KMS-11 (cell line): ENCODE measurements around the gene STPG1.
A peak's percentile ranks its signal among the peaks of the same experiment; 100 is the strongest.

Experiments used
- H2AFZ ChIP-seq: fragments of 200-600 bp; sonication (generic); 2 replicates; pipeline ENCODE4 v1.6.1; 2016; ENCODE audit warnings: antibody characterized with exemption, mixed run types, low read depth
- H3K27ac ChIP-seq: fragments of 200-600 bp; sonication (generic); 2 replicates; pipeline ENCODE4 v1.6.1; 2016; ENCODE audit warnings: mild to moderate bottlenecking, mixed run types
- H3K27me3 ChIP-seq: fragments of 200-600 bp; sonication (generic); 2 replicates; pipeline ENCODE4 v1.6.1; 2017; ENCODE audit warnings: mild to moderate bottlenecking, low read depth, mixed run types, moderate library complexity; ENCODE audit not compliant: insufficient read depth
- H3K36me3 ChIP-seq: fragments of 200-600 bp; sonication (generic); 2 replicates; pipeline ENCODE4 v1.6.1; 2017; ENCODE audit warnings: mild to moderate bottlenecking, mixed run types; ENCODE audit not compliant: insufficient read depth
- H3K4me1 ChIP-seq: fragments of 200-600 bp; sonication (generic); 2 replicates; pipeline ENCODE4 v1.6.1; 2016; ENCODE audit warnings: mild to moderate bottlenecking, low read depth, mixed run types; ENCODE audit not compliant: poor library complexity, severe bottlenecking
- H3K4me2 ChIP-seq: fragments of 200-600 bp; sonication (generic); 2 replicates; pipeline ENCODE4 v1.7.0; 2016; ENCODE audit warnings: mild to moderate bottlenecking, mixed run types
- H3K4me3 ChIP-seq: fragments of 200-600 bp; sonication (generic); IDR thresholded peaks from 2 replicates; pipeline ENCODE4 v1.6.1; 2017; ENCODE audit warnings: low read depth, low read length, mixed read lengths; ENCODE audit not compliant: insufficient read depth
- H3K79me2 ChIP-seq: fragments of 200-600 bp; sonication (generic); 2 replicates; pipeline ENCODE4 v1.6.1; 2016; ENCODE audit warnings: low read depth, mixed run types; ENCODE audit not compliant: insufficient read depth
- H3K9ac ChIP-seq: fragments of 200-600 bp; sonication (generic); 2 replicates; pipeline ENCODE4 v1.6.1; 2016; ENCODE audit warnings: mild to moderate bottlenecking, mixed run types
- H4K20me1 ChIP-seq: fragments of 200-600 bp; sonication (generic); 2 replicates; pipeline ENCODE4 v1.6.1; 2016; ENCODE audit warnings: mild to moderate bottlenecking, mixed run types; ENCODE audit not compliant: insufficient read depth
- TF ChIP-seq, protein P1 (sequence below): fragments of 200-600 bp; sonication (generic); conservative IDR thresholded peaks from 2 replicates; pipeline ENCODE4 v1.6.1; 2017; ENCODE audit warnings: low read depth, mild to moderate bottlenecking, antibody characterized with exemption, low read length, moderate library complexity, mixed read lengths

The STPG1 gene

DNA sequence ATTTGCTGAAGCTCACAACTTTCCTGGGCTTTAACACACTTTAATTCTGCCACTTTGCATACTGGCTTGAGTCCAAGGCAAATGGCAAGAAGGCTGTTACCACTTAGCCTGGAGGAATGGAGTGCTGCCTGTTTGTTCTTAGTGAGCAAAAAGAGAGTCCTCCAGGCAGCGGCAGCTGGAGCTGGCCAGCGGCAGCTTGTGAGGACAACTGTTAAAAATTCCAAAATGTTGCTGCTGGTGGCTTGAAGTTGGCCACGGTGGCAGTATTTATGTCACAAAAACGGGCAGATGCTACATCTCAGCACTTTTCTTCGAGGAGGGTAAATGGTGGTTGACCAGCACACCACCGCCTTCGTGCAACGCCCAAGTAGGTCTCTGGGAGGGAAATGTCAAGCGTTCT is 27.3 kb downstream of the STPG1 start:
- Histone ChIP-seq H3K4me3 (no peak overlapping the region), H3K27me3 (no peaks in the 10 kb centered on the region), H3K36me3 (no peaks in the 10 kb centered on the region), H4K20me1 (no peaks in the 10 kb centered on the region), H3K9ac (no peak overlapping the region; the same call in 1 of the 2 replicates), H3K27ac (peak overlapping the region; percentile 69; the same call in 1 of the 2 replicates), H3K4me2 (peak overlapping the region; percentile 93), H2AFZ (no peak overlapping the region), H3K79me2 (no peaks in the 10 kb centered on the region), H3K4me1 (peaks cover 79% of the 10 kb centered on the region)
- TF ChIP-seq, protein P1, sequence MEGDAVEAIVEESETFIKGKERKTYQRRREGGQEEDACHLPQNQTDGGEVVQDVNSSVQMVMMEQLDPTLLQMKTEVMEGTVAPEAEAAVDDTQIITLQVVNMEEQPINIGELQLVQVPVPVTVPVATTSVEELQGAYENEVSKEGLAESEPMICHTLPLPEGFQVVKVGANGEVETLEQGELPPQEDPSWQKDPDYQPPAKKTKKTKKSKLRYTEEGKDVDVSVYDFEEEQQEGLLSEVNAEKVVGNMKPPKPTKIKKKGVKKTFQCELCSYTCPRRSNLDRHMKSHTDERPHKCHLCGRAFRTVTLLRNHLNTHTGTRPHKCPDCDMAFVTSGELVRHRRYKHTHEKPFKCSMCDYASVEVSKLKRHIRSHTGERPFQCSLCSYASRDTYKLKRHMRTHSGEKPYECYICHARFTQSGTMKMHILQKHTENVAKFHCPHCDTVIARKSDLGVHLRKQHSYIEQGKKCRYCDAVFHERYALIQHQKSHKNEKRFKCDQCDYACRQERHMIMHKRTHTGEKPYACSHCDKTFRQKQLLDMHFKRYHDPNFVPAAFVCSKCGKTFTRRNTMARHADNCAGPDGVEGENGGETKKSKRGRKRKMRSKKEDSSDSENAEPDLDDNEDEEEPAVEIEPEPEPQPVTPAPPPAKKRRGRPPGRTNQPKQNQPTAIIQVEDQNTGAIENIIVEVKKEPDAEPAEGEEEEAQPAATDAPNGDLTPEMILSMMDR = no peak

DNA sequence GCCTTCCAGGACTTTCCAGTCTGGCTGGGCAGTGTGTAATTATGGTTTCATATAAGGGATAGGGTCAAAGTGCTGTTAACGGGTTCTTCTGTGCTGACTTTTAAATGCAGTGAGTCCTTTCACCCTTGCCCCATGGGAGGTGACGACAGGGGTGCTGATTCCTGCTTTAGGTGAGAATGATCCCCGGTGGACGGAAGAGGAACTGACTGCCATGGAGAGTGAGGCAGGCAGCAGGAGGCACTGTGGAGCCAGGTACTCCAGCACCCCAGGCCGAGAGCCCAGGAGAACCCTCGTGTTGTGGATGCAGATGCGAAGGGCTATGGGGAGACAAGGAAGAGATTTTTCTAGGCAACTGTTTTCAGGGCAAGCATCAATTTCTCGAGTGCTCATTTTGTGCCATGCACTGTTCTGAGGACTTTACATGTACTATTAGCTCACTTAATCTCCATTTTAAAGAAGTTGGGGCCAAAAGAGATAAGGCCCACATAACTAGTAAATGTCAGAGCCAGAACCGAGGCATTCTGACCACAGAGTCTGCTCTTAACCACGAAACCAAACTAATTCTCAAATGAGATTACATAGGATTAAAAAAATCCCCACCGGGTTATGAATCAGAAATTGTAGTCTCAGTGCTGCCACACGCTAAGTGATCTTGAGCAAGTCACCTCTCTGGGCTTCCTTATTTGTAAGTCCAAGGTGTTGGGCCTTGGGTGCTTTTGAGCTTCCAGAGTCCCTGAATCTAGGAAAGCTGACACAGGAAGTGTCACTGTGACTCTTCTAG is 28.2 kb downstream of the STPG1 start:
- Histone ChIP-seq H2AFZ (no peak overlapping the region), H3K4me1 (peaks cover 70% of the 10 kb centered on the region), H3K4me2 (peak overlapping the region; percentile 93), H3K27me3 (no peaks in the 10 kb centered on the region), H3K9ac (peak overlapping the region; percentile 13; the same call in 1 of the 2 replicates), H3K27ac (peak overlapping the region; percentile 69), H4K20me1 (no peaks in the 10 kb centered on the region), H3K79me2 (no peaks in the 10 kb centered on the region), H3K4me3 (no peak overlapping the region), H3K36me3 (no peaks in the 10 kb centered on the region)
- TF ChIP-seq, protein P1 = peak; percentile 73

DNA sequence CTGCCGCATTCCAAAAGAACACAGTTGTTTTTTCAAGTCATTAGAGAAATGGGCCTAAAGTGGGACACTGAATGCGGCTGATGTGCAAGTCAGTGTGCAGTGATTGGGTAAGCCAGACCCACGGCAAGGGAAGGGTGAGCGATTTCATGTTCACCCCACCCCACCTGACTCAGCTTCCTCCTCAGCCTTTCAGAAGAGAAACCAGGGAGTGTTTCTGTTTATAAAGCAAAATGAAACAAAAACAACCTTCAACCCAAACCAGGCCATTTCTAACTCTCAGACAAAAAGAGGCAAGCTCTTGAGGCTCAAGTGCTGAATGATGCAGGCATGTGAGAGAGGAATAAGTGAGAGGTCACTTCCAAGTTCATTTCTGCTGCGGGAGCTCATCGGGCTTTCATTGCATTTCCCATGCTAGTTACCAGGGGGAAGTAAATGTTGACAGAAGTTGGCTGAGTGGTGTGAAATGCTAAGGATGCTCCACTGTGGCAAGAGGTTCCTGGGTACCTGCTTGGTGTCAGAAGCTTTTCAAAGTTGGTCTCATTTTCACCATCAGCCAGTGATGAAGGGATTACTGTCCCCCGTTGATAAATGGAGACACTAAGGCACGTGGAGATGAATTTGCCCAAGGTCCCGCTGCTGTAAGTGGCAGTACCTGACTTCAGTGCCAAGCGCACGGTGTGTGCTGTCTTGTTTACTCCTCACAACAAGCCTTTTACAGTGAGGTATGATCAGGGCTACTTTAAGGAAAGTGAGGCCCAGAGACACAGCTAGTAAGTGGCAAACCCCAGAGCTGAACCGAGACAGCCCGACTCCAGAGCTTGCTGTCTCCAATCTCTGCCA is 29.1 kb downstream of the STPG1 start:
- no peak overlapping the region for H3K4me3 ChIP-seq
- no peaks in the 10 kb centered on the region for H3K36me3 ChIP-seq
- TF ChIP-seq, protein P1 = no peak
- H3K27me3 ChIP-seq = no peaks in the 10 kb centered on the region
- H2AFZ ChIP-seq = peak overlapping the region; percentile 48
- H3K79me2 ChIP-seq = no peaks in the 10 kb centered on the region
- H3K9ac ChIP-seq = peak overlapping the region; percentile 13; the same call in 1 of the 2 replicates
- peak overlapping the region; percentile 69 for H3K27ac ChIP-seq
- peak overlapping the region; percentile 93 for H3K4me2 ChIP-seq
- peaks cover 61% of the 10 kb centered on the region for H3K4me1 ChIP-seq
- H4K20me1 ChIP-seq = no peaks in the 10 kb centered on the region

DNA sequence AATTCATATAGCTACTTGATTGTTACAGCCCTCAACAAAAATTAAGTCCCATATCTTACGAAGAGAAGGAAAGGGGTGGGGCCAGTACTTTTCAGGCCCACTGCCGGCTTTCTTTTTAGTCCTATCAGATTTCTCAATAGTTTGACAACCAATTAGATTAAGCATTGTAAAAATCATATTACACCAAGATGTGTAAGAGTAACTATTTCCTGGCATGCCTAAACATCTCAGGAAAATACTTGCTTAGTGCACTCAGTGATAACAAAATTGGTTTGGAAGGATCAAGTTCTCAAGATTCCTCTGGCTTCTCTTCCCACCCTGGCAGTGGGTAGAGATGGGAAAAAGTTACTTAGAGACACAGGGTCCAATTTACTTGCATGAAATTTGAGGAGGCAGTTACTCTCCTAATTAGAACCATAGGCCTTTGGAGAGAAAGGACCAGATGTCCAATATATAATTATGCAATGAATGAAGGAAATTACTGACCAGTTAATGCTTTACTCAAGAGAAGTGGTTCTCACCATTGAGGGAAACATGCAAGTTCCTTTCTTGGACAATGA is 30.1 kb downstream of the STPG1 start:
- H3K27ac ChIP-seq = no peak overlapping the region
- TF ChIP-seq, protein P1 = no peak

More for the DNA sequence above, 30.1 kb downstream of the STPG1 start:
- Histone ChIP-seq H2AFZ (peak overlapping the region; percentile 48), H3K4me1 (peaks cover 51% of the 10 kb centered on the region), H3K27me3 (no peaks in the 10 kb centered on the region), H3K4me2 (peak overlapping the region; percentile 93; the same call in 1 of the 2 replicates), H3K4me3 (no peak overlapping the region), H3K9ac (no peak overlapping the region), H4K20me1 (no peaks in the 10 kb centered on the region), H3K79me2 (no peaks in the 10 kb centered on the region), H3K36me3 (no peaks in the 10 kb centered on the region)
